Measurements from ENCODE around the gene BBS2.

The BBS2 gene

GRCh38 chr16:56515665-56516064 lies 4.2 kb downstream of the BBS2 start:
- no peak overlapping the region for H3K27ac ChIP-seq
- H3K27me3 ChIP-seq (ENCODE audit: control insufficient read depth, insufficient read depth, low read length) = no peaks in the 10 kb centered on the region
- no peaks in the 10 kb centered on the region for H3K36me3 ChIP-seq (ENCODE audit: control insufficient read depth, insufficient read depth, low read length)
- H3K79me2 ChIP-seq = peaks cover 21% of the 10 kb centered on the region
- H3K9ac ChIP-seq = no peak overlapping the region
- H3K4me3 ChIP-seq (ENCODE audit: low read depth, low read length) = no peak overlapping the region
- no peak for TF ChIP-seq CTCF (IDR thresholded peaks at IDR 0.05)
- H3K4me1 ChIP-seq = peaks cover 24% of the 10 kb centered on the region
- no peak overlapping the region for H3K4me2 ChIP-seq (ENCODE audit: low read length)
- no peak overlapping the region for H2AFZ ChIP-seq
- H3K9me3 ChIP-seq (ENCODE audit: control insufficient read depth, low read length) = no peaks in the 10 kb centered on the region

- no peak for TF ChIP-seq CTCF (IDR thresholded peaks at IDR 0.05)
These were observed 5.0 kb downstream of the BBS2 start for GRCh38 chr16:56514845-56515244.

GRCh38 chr16:56513972-56514371 lies 5.9 kb downstream of the BBS2 start:
- no peaks in the 10 kb centered on the region for H3K27me3 ChIP-seq (ENCODE audit: control insufficient read depth, insufficient read depth, low read length)
- H3K9ac ChIP-seq = no peak overlapping the region
- H3K4me3 ChIP-seq (ENCODE audit: low read depth, low read length) = no peak overlapping the region
- no peak overlapping the region for H3K27ac ChIP-seq
- H3K79me2 ChIP-seq = peaks cover 25% of the 10 kb centered on the region
- H3K36me3 ChIP-seq (ENCODE audit: control insufficient read depth, insufficient read depth, low read length) = no peaks in the 10 kb centered on the region
- peak; percentile 71 for TF ChIP-seq CTCF (IDR thresholded peaks at IDR 0.05)
- no peaks in the 10 kb centered on the region for H3K9me3 ChIP-seq (ENCODE audit: control insufficient read depth, low read length)
- peaks cover 19% of the 10 kb centered on the region for H3K4me1 ChIP-seq
- no peak overlapping the region for H3K4me2 ChIP-seq (ENCODE audit: low read length)
- H2AFZ ChIP-seq = no peak overlapping the region

More at GRCh38 chr16:56514845-56515244, 5.0 kb downstream of the BBS2 start:
- no peak overlapping the region for H3K4me3 ChIP-seq (ENCODE audit: low read depth, low read length)
- no peaks in the 10 kb centered on the region for H3K27me3 ChIP-seq (ENCODE audit: control insufficient read depth, insufficient read depth, low read length)
- peaks cover 19% of the 10 kb centered on the region for H3K4me1 ChIP-seq
- peaks cover 27% of the 10 kb centered on the region for H3K79me2 ChIP-seq
- no peak overlapping the region for H3K9ac ChIP-seq
- H3K9me3 ChIP-seq (ENCODE audit: control insufficient read depth, low read length) = no peaks in the 10 kb centered on the region
- H3K27ac ChIP-seq = no peak overlapping the region
- H3K4me2 ChIP-seq (ENCODE audit: low read length) = no peak overlapping the region
- H2AFZ ChIP-seq = no peak overlapping the region
- H3K36me3 ChIP-seq (ENCODE audit: control insufficient read depth, insufficient read depth, low read length) = no peaks in the 10 kb centered on the region

GRCh38 chr16:56513091-56513490 lies 6.7 kb downstream of the BBS2 start:
- Histone ChIP-seq H3K9ac (no peak overlapping the region), H3K27me3 (ENCODE audit: control insufficient read depth, insufficient read depth, low read length) (no peaks in the 10 kb centered on the region), H3K36me3 (ENCODE audit: control insufficient read depth, insufficient read depth, low read length) (no peaks in the 10 kb centered on the region), H2AFZ (no peak overlapping the region), H3K79me2 (peaks cover 22% of the 10 kb centered on the region), H3K4me2 (ENCODE audit: low read length) (no peak overlapping the region), H3K9me3 (ENCODE audit: control insufficient read depth, low read length) (no peaks in the 10 kb centered on the region), H3K4me1 (peaks cover 12% of the 10 kb centered on the region), H3K27ac (no peak overlapping the region), H3K4me3 (ENCODE audit: low read depth, low read length) (no peak overlapping the region)
- TF ChIP-seq CTCF (IDR thresholded peaks at IDR 0.05) = no peak

- Histone ChIP-seq H3K9me3 (ENCODE audit: control insufficient read depth, low read length) (no peaks in the 10 kb centered on the region), H3K4me2 (ENCODE audit: low read length) (no peak overlapping the region), H3K4me3 (ENCODE audit: low read depth, low read length) (no peak overlapping the region), H3K27ac (no peak overlapping the region), H3K36me3 (ENCODE audit: control insufficient read depth, insufficient read depth, low read length) (no peaks in the 10 kb centered on the region), H3K4me1 (peaks cover 12% of the 10 kb centered on the region), H3K27me3 (ENCODE audit: control insufficient read depth, insufficient read depth, low read length) (no peaks in the 10 kb centered on the region), H2AFZ (no peak overlapping the region), H3K79me2 (peaks cover 22% of the 10 kb centered on the region), H3K9ac (no peak overlapping the region)
- TF ChIP-seq CTCF (IDR thresholded peaks at IDR 0.05) = no peak
These were observed 7.8 kb downstream of the BBS2 start for GRCh38 chr16:56512025-56512424.
